DOHH2 (cell line): ENCODE results near the gene ACYP2.

Experiments used
- EZH2phosphoT487 ChIP-seq: fragments of 200-600 bp; sonication (generic); IDR thresholded peaks from 2 replicates; pipeline ENCODE4 v1.6.1; 2017; ENCODE audit warnings: borderline replicate concordance, mild to moderate bottlenecking, antibody characterized with exemption, low read length, moderate library complexity, mixed read lengths
- TF ChIP-seq, protein P1 (sequence below): fragments of 200-600 bp; sonication (generic); IDR thresholded peaks from one replicate; pipeline ENCODE4 v1.5.1; 2014; ENCODE audit warnings: antibody characterized with exemption, mild to moderate bottlenecking, low read depth, low read length; ENCODE audit not compliant: poor library complexity, severe bottlenecking

DNA sequence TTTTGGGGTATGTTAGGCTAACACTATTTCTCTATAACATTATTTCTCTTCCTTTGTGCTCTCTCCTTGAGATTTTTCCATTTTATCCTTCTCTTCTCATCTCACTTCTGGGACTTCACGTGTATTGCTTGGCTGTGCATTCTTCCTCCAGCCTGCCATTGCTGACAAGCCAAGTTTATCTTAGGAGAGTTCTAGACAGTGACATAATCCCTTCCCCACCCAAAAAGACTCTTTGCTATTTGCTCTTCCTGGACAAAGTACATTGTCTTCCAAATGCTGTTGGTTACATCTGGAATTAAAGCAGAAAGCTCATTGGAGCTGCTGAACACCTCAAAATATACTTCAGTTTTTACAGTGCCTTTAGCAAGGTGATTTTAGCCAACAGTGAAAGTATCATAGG lies 131.7 kb downstream of the ACYP2 start:
- TF ChIP-seq EZH2phosphoT487: no peak
- TF ChIP-seq, protein P1, sequence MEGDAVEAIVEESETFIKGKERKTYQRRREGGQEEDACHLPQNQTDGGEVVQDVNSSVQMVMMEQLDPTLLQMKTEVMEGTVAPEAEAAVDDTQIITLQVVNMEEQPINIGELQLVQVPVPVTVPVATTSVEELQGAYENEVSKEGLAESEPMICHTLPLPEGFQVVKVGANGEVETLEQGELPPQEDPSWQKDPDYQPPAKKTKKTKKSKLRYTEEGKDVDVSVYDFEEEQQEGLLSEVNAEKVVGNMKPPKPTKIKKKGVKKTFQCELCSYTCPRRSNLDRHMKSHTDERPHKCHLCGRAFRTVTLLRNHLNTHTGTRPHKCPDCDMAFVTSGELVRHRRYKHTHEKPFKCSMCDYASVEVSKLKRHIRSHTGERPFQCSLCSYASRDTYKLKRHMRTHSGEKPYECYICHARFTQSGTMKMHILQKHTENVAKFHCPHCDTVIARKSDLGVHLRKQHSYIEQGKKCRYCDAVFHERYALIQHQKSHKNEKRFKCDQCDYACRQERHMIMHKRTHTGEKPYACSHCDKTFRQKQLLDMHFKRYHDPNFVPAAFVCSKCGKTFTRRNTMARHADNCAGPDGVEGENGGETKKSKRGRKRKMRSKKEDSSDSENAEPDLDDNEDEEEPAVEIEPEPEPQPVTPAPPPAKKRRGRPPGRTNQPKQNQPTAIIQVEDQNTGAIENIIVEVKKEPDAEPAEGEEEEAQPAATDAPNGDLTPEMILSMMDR: no peak
